ENCODE data around the gene NPLOC4. TPM values are rescaled to one million over a fixed set of nuclear protein-coding genes. Genes with fewer than 3 reads are reported as not detected.

The NPLOC4 gene
- total and polyA plus RNA-seq, 2 of the 13 experiments (the other 11 are each of a cell fraction or from before 2014, with no cell fraction given), result 57.0 to 97.0 TPM

GRCh38 chr17:81576621-81577277 is 60.2 kb downstream of the NPLOC4 start (continued):
- TF ChIP-seq ZNF761 (CRISPR knock-in tag; conservative IDR thresholded peaks at IDR 0.05) (no peak), SRY (CRISPR knock-in tag; IDR thresholded peaks at IDR 0.05) (no peak), ZFP82 (CRISPR knock-in tag; IDR thresholded peaks at IDR 0.05; ENCODE audit: borderline replicate concordance) (no peak), MTERF4 (CRISPR knock-in tag; IDR thresholded peaks at IDR 0.05) (no peak), ZNF792 (CRISPR knock-in tag; IDR thresholded peaks at IDR 0.05) (no peak), NCOR1 (IDR thresholded peaks at IDR 0.05; ENCODE audit: borderline replicate concordance, low read length) (no peak), MTF1 (CRISPR knock-in tag; IDR thresholded peaks at IDR 0.05) (no peak), GPN1 (CRISPR knock-in tag; IDR thresholded peaks at IDR 0.05; ENCODE audit: borderline replicate concordance) (no peak), PRPF4 (IDR thresholded peaks at IDR 0.05; ENCODE audit: low read depth, low read length, poor library complexity, severe bottlenecking) (no peak), RBAK (CRISPR knock-in tag; IDR thresholded peaks at IDR 0.05) (no peak), EED (CRISPR knock-in tag; IDR thresholded peaks at IDR 0.05) (no peak), ZNF234 (CRISPR knock-in tag; conservative IDR thresholded peaks at IDR 0.05) (no peak), SMARCE1 (IDR thresholded peaks at IDR 0.05; ENCODE audit: borderline replicate concordance) (0 out of 2 replicates have a peak, but pooled peaks have one; percentile 32), ELF3 (CRISPR knock-in tag; IDR thresholded peaks at IDR 0.05) (peak; percentile 69), ZNF720 (CRISPR knock-in tag; IDR thresholded peaks at IDR 0.05) (no peak), TBL1XR1 (IDR thresholded peaks at IDR 0.05; ENCODE audit: borderline replicate concordance, low read length, partially characterized antibody) (no peak), ZNF780A (CRISPR knock-in tag; IDR thresholded peaks at IDR 0.05) (no peak), THRA (CRISPR knock-in tag; IDR thresholded peaks at IDR 0.05; ENCODE audit: borderline replicate concordance) (peak; percentile 29; the same call in 1 of the 2 replicates), HNF4G (IDR thresholded peaks at IDR 0.05; ENCODE audit: borderline replicate concordance, low read depth, low read length) (peak; percentile 29; the same call in 1 of the 2 replicates), HNF4G (CRISPR knock-in tag; IDR thresholded peaks at IDR 0.05; ENCODE audit: borderline replicate concordance, low read depth) (no peak), TFDP2 (CRISPR knock-in tag; IDR thresholded peaks at IDR 0.05) (no peak), KLF11 (CRISPR knock-in tag; IDR thresholded peaks at IDR 0.05) (no peak)
- TF ChIP-seq, protein P1, sequence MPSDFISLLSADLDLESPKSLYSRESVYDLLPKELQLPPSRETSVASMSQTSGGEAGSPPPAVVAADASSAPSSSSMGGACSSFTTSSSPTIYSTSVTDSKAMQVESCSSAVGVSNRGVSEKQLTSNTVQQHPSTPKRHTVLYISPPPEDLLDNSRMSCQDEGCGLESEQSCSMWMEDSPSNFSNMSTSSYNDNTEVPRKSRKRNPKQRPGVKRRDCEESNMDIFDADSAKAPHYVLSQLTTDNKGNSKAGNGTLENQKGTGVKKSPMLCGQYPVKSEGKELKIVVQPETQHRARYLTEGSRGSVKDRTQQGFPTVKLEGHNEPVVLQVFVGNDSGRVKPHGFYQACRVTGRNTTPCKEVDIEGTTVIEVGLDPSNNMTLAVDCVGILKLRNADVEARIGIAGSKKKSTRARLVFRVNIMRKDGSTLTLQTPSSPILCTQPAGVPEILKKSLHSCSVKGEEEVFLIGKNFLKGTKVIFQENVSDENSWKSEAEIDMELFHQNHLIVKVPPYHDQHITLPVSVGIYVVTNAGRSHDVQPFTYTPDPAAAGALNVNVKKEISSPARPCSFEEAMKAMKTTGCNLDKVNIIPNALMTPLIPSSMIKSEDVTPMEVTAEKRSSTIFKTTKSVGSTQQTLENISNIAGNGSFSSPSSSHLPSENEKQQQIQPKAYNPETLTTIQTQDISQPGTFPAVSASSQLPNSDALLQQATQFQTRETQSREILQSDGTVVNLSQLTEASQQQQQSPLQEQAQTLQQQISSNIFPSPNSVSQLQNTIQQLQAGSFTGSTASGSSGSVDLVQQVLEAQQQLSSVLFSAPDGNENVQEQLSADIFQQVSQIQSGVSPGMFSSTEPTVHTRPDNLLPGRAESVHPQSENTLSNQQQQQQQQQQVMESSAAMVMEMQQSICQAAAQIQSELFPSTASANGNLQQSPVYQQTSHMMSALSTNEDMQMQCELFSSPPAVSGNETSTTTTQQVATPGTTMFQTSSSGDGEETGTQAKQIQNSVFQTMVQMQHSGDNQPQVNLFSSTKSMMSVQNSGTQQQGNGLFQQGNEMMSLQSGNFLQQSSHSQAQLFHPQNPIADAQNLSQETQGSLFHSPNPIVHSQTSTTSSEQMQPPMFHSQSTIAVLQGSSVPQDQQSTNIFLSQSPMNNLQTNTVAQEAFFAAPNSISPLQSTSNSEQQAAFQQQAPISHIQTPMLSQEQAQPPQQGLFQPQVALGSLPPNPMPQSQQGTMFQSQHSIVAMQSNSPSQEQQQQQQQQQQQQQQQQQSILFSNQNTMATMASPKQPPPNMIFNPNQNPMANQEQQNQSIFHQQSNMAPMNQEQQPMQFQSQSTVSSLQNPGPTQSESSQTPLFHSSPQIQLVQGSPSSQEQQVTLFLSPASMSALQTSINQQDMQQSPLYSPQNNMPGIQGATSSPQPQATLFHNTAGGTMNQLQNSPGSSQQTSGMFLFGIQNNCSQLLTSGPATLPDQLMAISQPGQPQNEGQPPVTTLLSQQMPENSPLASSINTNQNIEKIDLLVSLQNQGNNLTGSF (CRISPR knock-in tag; IDR thresholded peaks at IDR 0.05), result no peak

Data from HepG2 (cell line).